Fibroblast of the aortic adventitia (primary cell): ENCODE results near the gene ANKZF1. TPM values are rescaled to one million over a fixed set of nuclear protein-coding genes. Genes with fewer than 3 reads are reported as not detected.
A peak's percentile ranks its signal among the peaks of the same experiment; 100 is the strongest.

Experiments used
- DNase-seq: peaks from one replicate; pipeline ENCODE4 v3.0.0-alpha.2; 2010; ENCODE audit warnings: low read depth
- H3K4me3 ChIP-seq: 2 replicates; pipeline ENCODE4 v1.5.1; 2011; ENCODE audit warnings: low read depth, mild to moderate bottlenecking, control low read depth, low read length, moderate library complexity
- CTCF ChIP-seq: IDR thresholded peaks from 2 replicates; pipeline ENCODE4 v1.5.1; 2011; ENCODE audit warnings: mild to moderate bottlenecking, low read length, control low read depth, inconsistent platforms; ENCODE audit not compliant: insufficient read depth
- total RNA-seq: library from RNA; depleted of rRNA; stranded (reverse); fragments of >200 nt; gene quantifications from 2 replicates; pipeline ENCODE4 v1.2.3, GENCODE V29; 2012; ENCODE audit warnings: low replicate concordance

Gene ANKZF1
- total RNA-seq, 1 donor, result 23.7 TPM

- no peak for TF ChIP-seq CTCF
- H3K4me3 ChIP-seq, result no peak overlapping the region
- no peak for DNase-seq
Measured at GRCh38 chr2:219220652-219221402, 8.8 kb upstream of the ANKZF1 start.

GRCh38 chr2:219221957-219222518 lies 7.6 kb upstream of the ANKZF1 start:
- no peak for TF ChIP-seq CTCF
- DNase-seq, result no peak

GRCh38 chr2:219223831-219224610 lies 5.6 kb upstream of the ANKZF1 start:
- H3K4me3 ChIP-seq, result no peak overlapping the region
- no peak for TF ChIP-seq CTCF
- DNase-seq, result no peak

More at GRCh38 chr2:219221957-219222518, 7.6 kb upstream of the ANKZF1 start:
- H3K4me3 ChIP-seq, result no peak overlapping the region

- TF ChIP-seq CTCF, result no peak
- no peak overlapping the region for H3K4me3 ChIP-seq
- no peak for DNase-seq
Measured at GRCh38 chr2:219225350-219225749, 4.3 kb upstream of the ANKZF1 start.

GRCh38 chr2:219228041-219228910 lies 1.3 kb upstream of the ANKZF1 start:
- no peak for TF ChIP-seq CTCF
- peak; percentile 14 for DNase-seq
- H3K4me3 ChIP-seq, result peak overlapping the region; percentile 86

GRCh38 chr2:219228911-219229304 lies 698 bp upstream of the ANKZF1 start:
- H3K4me3 ChIP-seq, result peak overlapping the region; percentile 86
- TF ChIP-seq CTCF, result no peak
- DNase-seq, result no peak
